HUES48 (cell line): ENCODE results near the gene SLC2A14.
"Not testable (repeated sequence)": the region's sequence is repeated elsewhere in the genome, so short reads cannot be mapped to it uniquely, and the experiment has no call there.

Experiments used
- H3K27ac ChIP-seq: one replicate; pipeline ENCODE4 v1.7.0; 2013; ENCODE audit warnings: low read depth, low read length, inconsistent platforms
- H3K27me3 ChIP-seq: 2 replicates; pipeline ENCODE4 v1.6.1; 2013; ENCODE audit warnings: mild to moderate bottlenecking, low read length; ENCODE audit not compliant: control insufficient read depth, insufficient read depth
- H3K36me3 ChIP-seq: 2 replicates; pipeline ENCODE4 v1.6.1; 2013; ENCODE audit warnings: low read length; ENCODE audit not compliant: control insufficient read depth, insufficient read depth
- H3K4me1 ChIP-seq: 2 replicates; pipeline ENCODE4 v1.6.1; 2013; ENCODE audit warnings: mild to moderate bottlenecking, low read length; ENCODE audit not compliant: control insufficient read depth, insufficient read depth
- H3K4me3 ChIP-seq: 2 replicates; pipeline ENCODE4 v1.5.1; 2013; ENCODE audit warnings: mild to moderate bottlenecking, low read depth, low read length
- H3K9ac ChIP-seq: 2 replicates; pipeline ENCODE4 v1.6.1; 2013; ENCODE audit warnings: mild to moderate bottlenecking, low read depth, low read length, moderate library complexity
- H3K9me3 ChIP-seq: 2 replicates; pipeline ENCODE4 v1.6.1; 2013; ENCODE audit warnings: low read length; ENCODE audit not compliant: control insufficient read depth, insufficient read depth

SLC2A14 gene

GRCh38 chr12:7797269-7797668 lies 75.4 kb downstream of the SLC2A14 start:
- H3K27ac ChIP-seq: peak overlapping the region; percentile 98
- peaks cover 22% of the 10 kb centered on the region for H3K4me1 ChIP-seq
- 0 out of 2 replicates have a peak overlapping the region, but pooled peaks have one; percentile 51 for H3K9ac ChIP-seq

GRCh38 chr12:7793211-7793610 lies 79.5 kb downstream of the SLC2A14 start:
- no peak overlapping the region for H3K9ac ChIP-seq
- H3K4me3 ChIP-seq: no peak overlapping the region
- H3K27me3 ChIP-seq: no peaks in the 10 kb centered on the region

More at GRCh38 chr12:7797269-7797668, 75.4 kb downstream of the SLC2A14 start:
- peaks cover 58% of the 10 kb centered on the region for H3K36me3 ChIP-seq
- not testable (repeated sequence) for H3K27me3 ChIP-seq, H3K9me3 ChIP-seq, H3K4me3 ChIP-seq

GRCh38 chr12:7788884-7789528 lies 83.7 kb downstream of the SLC2A14 start, which contains the start of gene NANOG:
Gene NANOG (plus strand): TSS chr12:7789402. CDS start chr12:7789615, 213 bp downstream.
- H3K36me3 ChIP-seq: peaks cover 27% of the 10 kb centered on the region
- H3K27me3 ChIP-seq, H3K9me3 ChIP-seq: not testable (repeated sequence)
- H3K27ac ChIP-seq: peak within 1 kb of the TSS; percentile 91
- peak within 1 kb of the TSS; percentile 62 for H3K9ac ChIP-seq
- H3K4me1 ChIP-seq: peaks cover 37% of the 10 kb centered on the region
- peak within 1 kb of the TSS; percentile 78 for H3K4me3 ChIP-seq

More at GRCh38 chr12:7793211-7793610, 79.5 kb downstream of the SLC2A14 start:
- Histone ChIP-seq H3K4me1 (peaks cover 18% of the 10 kb centered on the region), H3K9me3 (no peaks in the 10 kb centered on the region), H3K27ac (no peak overlapping the region), H3K36me3 (peaks cover 49% of the 10 kb centered on the region)

GRCh38 chr12:7788294-7788660 lies 84.4 kb downstream of the SLC2A14 start:
- Histone ChIP-seq H3K9me3 (no peaks in the 10 kb centered on the region), H3K9ac (peak overlapping the region; percentile 62), H3K27ac (peak overlapping the region; percentile 91), H3K4me3 (peak overlapping the region; percentile 78), H3K36me3 (peaks cover 20% of the 10 kb centered on the region), H3K4me1 (peaks cover 37% of the 10 kb centered on the region), H3K27me3 (no peaks in the 10 kb centered on the region)

GRCh38 chr12:7787574-7788293 lies 85.0 kb downstream of the SLC2A14 start:
- peak overlapping the region; percentile 91 for H3K27ac ChIP-seq

GRCh38 chr12:7784701-7785100 lies 88.0 kb downstream of the SLC2A14 start:
- Histone ChIP-seq H3K9me3 (no peaks in the 10 kb centered on the region), H3K27me3 (no peaks in the 10 kb centered on the region), H3K4me1 (peaks cover 34% of the 10 kb centered on the region), H3K36me3 (no peaks in the 10 kb centered on the region), H3K27ac (no peak overlapping the region), H3K9ac (no peak overlapping the region), H3K4me3 (no peak overlapping the region)

More at GRCh38 chr12:7787574-7788293, 85.0 kb downstream of the SLC2A14 start:
- Histone ChIP-seq H3K9me3 (no peaks in the 10 kb centered on the region), H3K4me3 (peak overlapping the region; percentile 78), H3K27me3 (no peaks in the 10 kb centered on the region), H3K4me1 (peaks cover 37% of the 10 kb centered on the region), H3K36me3 (peaks cover 15% of the 10 kb centered on the region), H3K9ac (peak overlapping the region; percentile 62)

- H3K9me3 ChIP-seq, H3K27ac ChIP-seq, H3K9ac ChIP-seq, H3K36me3 ChIP-seq, H3K27me3 ChIP-seq, H3K4me3 ChIP-seq: not testable (repeated sequence)
- peaks cover 30% of the 10 kb centered on the region for H3K4me1 ChIP-seq
These were observed 89.3 kb downstream of the SLC2A14 start for GRCh38 chr12:7783433-7783832.

GRCh38 chr12:7782055-7782454 lies 90.7 kb downstream of the SLC2A14 start:
- Histone ChIP-seq H3K36me3 (no peaks in the 10 kb centered on the region), H3K27me3 (no peaks in the 10 kb centered on the region), H3K9ac (no peak overlapping the region), H3K9me3 (no peaks in the 10 kb centered on the region), H3K4me3 (no peak overlapping the region), H3K4me1 (peaks cover 17% of the 10 kb centered on the region), H3K27ac (no peak overlapping the region)

GRCh38 chr12:7781274-7781673 lies 91.4 kb downstream of the SLC2A14 start:
- no peaks in the 10 kb centered on the region for H3K9me3 ChIP-seq
- H3K27ac ChIP-seq: no peak overlapping the region
- no peaks in the 10 kb centered on the region for H3K27me3 ChIP-seq
- no peaks in the 10 kb centered on the region for H3K36me3 ChIP-seq
- peaks cover 13% of the 10 kb centered on the region for H3K4me1 ChIP-seq
- H3K9ac ChIP-seq: no peak overlapping the region
- no peak overlapping the region for H3K4me3 ChIP-seq

GRCh38 chr12:7769999-7770398 lies 102.7 kb downstream of the SLC2A14 start:
- H3K4me1 ChIP-seq: no peaks in the 10 kb centered on the region
- no peaks in the 10 kb centered on the region for H3K27me3 ChIP-seq
- H3K9me3 ChIP-seq: no peaks in the 10 kb centered on the region
- no peak overlapping the region for H3K9ac ChIP-seq
- H3K27ac ChIP-seq: no peak overlapping the region
- no peak overlapping the region for H3K4me3 ChIP-seq
- no peaks in the 10 kb centered on the region for H3K36me3 ChIP-seq
